Keratinocyte (primary cell): ENCODE measurements around the gene CACNA1C.

Experiments used
- EZH2 ChIP-seq: IDR thresholded peaks from one replicate; pipeline ENCODE4 v1.6.1; 2012; ENCODE audit warnings: inconsistent platforms, mild to moderate bottlenecking, low read length, moderate library complexity
- TF ChIP-seq, protein P1 (sequence below), 3 experiments: IDR thresholded peaks in 1 of 3; conservative IDR thresholded peaks in 1 of 3; optimal IDR thresholded peaks in 1 of 3; 2 replicates in 2 of 3; 3 replicates in 1 of 3; pipeline versions ENCODE3 to v1.5.1; 2011; ENCODE audit warnings: low read length in 3 of 3, mild to moderate bottlenecking in 3 of 3, moderate library complexity in 2 of 3, control low read depth in 1 of 3, inconsistent platforms in 1 of 3; ENCODE audit not compliant: insufficient read depth in 2 of 3; ENCODE audit errors: extremely low read depth in 1 of 3

DNA sequence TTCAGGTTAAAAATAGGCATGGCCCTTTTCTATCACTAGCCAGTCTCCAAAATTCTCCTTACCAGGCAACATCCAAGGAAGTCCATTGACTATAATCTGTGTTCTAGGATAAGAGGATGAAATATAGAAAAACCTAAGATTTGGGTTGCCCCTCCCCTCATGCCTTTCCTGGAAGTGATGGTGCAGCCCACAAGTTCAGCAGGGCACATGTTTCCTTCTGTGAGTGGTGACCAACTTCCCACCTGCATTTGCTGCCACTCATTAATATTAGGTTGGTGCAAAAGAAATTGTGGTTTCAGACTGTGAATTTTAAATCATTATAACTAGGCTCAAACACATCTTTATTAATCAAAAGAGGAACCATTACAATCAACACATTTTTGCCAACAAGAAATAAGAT is 491.4 kb downstream of the CACNA1C start:
- TF ChIP-seq EZH2, result no peak
- TF ChIP-seq, protein P1, sequence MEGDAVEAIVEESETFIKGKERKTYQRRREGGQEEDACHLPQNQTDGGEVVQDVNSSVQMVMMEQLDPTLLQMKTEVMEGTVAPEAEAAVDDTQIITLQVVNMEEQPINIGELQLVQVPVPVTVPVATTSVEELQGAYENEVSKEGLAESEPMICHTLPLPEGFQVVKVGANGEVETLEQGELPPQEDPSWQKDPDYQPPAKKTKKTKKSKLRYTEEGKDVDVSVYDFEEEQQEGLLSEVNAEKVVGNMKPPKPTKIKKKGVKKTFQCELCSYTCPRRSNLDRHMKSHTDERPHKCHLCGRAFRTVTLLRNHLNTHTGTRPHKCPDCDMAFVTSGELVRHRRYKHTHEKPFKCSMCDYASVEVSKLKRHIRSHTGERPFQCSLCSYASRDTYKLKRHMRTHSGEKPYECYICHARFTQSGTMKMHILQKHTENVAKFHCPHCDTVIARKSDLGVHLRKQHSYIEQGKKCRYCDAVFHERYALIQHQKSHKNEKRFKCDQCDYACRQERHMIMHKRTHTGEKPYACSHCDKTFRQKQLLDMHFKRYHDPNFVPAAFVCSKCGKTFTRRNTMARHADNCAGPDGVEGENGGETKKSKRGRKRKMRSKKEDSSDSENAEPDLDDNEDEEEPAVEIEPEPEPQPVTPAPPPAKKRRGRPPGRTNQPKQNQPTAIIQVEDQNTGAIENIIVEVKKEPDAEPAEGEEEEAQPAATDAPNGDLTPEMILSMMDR (optimal IDR thresholded peaks at IDR 0.05 in 1 of 3, IDR thresholded peaks at IDR 0.05 in 1 of 3, conservative IDR thresholded peaks at IDR 0.05 in 1 of 3; ENCODE audit: extremely low read depth in 1 of 3, insufficient read depth in 2 of 3, low read length in 3 of 3), result no peak
